Tibial artery (tissue), 4 donors: ENCODE data around the gene RET.

Source experiments
- DNase-seq, 2 donors: peaks; one replicate each; pipeline ENCODE4 v3.0.0-alpha.2; 2019
- H3K27ac ChIP-seq, 2 donors: fragments of 200-600 bp; sonication (generic) in 1 of 2; 1 replicate in 1 of 2; 2 replicates in 1 of 2; pipeline ENCODE4 v1.5.1; 2018 to 2019; ENCODE audit warnings: mild to moderate bottlenecking in 1 of 2
- H3K27me3 ChIP-seq, 2 donors: fragments of 200-600 bp; sonication (generic) in 1 of 2; one replicate each; pipeline versions ENCODE4 v1.5.1 to v1.6.0; 2016 to 2019
- H3K36me3 ChIP-seq, 3 donors: fragments of 200-600 bp; sonication (generic) in 2 of 3; one replicate each; pipeline ENCODE4 v1.5.1; 2016 to 2019; ENCODE audit warnings: mild to moderate bottlenecking in 2 of 3
- H3K4me1 ChIP-seq, 4 donors: fragments of 200-600 bp; sonication (generic) in 2 of 4; 1 replicate in 3 of 4; 2 replicates in 1 of 4; pipeline ENCODE4 v1.5.1; 2016 to 2019
- H3K4me3 ChIP-seq, 2 donors: fragments of 200-600 bp; sonication (generic) in 1 of 2; 1 replicate in 1 of 2; 2 replicates in 1 of 2; pipeline ENCODE4 v1.5.1; 2018 to 2019; ENCODE audit warnings: mild to moderate bottlenecking in 2 of 2
- H3K9me3 ChIP-seq, 3 donors: fragments of 200-600 bp; sonication (generic) in 1 of 3; one replicate each; pipeline ENCODE4 v1.5.1; 2016 to 2019
- intact Hi-C: fragments of 100-400 bp; cut with DNase I; formaldehyde crosslinking; loops from one replicate; pipeline ENCODE4 v1.15.0; 2023; ENCODE audit warnings: low total_unique reads
- TF ChIP-seq, protein P1 (sequence below), 2 experiments: fragments of 200-600 bp in 1 of 2; fragments of 450-650 bp in 1 of 2; IDR thresholded peaks; one replicate each; pipeline ENCODE4 v1.5.1; 2017 to 2019; ENCODE audit warnings: antibody characterized with exemption in 2 of 2, mild to moderate bottlenecking in 1 of 2, moderate library complexity in 1 of 2

Gene RET

GRCh38 chr10:43060291-43060690 lies 16.6 kb upstream of the RET start:
- no peaks in the 10 kb centered on the region for H3K9me3 ChIP-seq
- H3K27me3 ChIP-seq: peaks cover 0 to 34% of the 10 kb centered on the region in 2 donors
- no peak overlapping the region for H3K4me3 ChIP-seq
- no peaks in the 10 kb centered on the region for H3K36me3 ChIP-seq
- no peaks in the 10 kb centered on the region for H3K4me1 ChIP-seq
- intact Hi-C loops: no loop called here
- no peak overlapping the region for H3K27ac ChIP-seq
- DNase-seq: no peak
- TF ChIP-seq, protein P1, sequence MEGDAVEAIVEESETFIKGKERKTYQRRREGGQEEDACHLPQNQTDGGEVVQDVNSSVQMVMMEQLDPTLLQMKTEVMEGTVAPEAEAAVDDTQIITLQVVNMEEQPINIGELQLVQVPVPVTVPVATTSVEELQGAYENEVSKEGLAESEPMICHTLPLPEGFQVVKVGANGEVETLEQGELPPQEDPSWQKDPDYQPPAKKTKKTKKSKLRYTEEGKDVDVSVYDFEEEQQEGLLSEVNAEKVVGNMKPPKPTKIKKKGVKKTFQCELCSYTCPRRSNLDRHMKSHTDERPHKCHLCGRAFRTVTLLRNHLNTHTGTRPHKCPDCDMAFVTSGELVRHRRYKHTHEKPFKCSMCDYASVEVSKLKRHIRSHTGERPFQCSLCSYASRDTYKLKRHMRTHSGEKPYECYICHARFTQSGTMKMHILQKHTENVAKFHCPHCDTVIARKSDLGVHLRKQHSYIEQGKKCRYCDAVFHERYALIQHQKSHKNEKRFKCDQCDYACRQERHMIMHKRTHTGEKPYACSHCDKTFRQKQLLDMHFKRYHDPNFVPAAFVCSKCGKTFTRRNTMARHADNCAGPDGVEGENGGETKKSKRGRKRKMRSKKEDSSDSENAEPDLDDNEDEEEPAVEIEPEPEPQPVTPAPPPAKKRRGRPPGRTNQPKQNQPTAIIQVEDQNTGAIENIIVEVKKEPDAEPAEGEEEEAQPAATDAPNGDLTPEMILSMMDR (IDR thresholded peaks at IDR 0.05): no peak

DNA sequence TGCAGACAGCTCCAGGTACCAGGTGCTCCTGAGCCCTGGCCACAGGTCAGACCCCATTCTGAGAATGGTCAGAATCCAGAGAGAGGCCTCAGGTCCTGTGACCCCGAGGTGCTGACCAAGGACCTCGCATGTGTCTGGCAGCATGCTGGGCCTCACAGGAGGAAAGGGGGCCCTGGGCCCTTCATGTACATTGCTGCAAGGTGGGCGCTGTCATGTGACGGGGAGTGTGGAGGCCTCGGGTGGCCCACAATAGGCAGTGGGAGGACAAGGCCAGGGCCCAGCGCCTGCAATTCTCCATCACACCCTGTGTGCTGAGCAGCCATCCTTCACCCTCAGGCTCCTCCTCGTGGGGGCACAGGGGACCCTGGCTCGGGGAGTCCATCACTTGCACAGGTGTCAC lies 15.5 kb upstream of the RET start:
- intact Hi-C loops: no loop called here
- H3K27ac ChIP-seq: no peak overlapping the region
- H3K36me3 ChIP-seq: no peaks in the 10 kb centered on the region
- no peak for DNase-seq
- H3K9me3 ChIP-seq: no peaks in the 10 kb centered on the region
- H3K27me3 ChIP-seq: peaks cover 0 to 34% of the 10 kb centered on the region in 2 donors
- no peak overlapping the region for H3K4me3 ChIP-seq
- TF ChIP-seq, protein P1 (IDR thresholded peaks at IDR 0.05): no peak
- H3K4me1 ChIP-seq: no peaks in the 10 kb centered on the region

DNA sequence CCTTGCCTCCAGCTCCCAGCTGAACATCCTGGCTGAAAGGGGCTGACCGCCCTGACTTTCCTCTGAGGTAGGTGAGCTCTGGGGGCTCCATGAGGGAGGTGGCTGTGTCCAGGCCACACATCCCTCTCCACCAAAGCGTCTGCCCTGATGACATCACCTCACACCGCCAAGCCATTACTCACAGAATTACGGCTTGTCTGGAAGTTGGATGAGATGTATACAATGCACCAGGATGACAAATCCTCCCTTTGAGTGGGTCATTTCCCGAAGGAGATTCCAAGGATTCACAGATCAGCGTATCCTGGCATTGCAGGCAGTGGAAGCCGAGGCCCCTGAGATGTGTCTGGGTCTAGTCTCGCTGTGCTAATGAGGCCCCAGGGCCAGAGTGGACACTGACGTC lies 15.1 kb upstream of the RET start:
- Histone ChIP-seq H3K27ac (no peak overlapping the region), H3K36me3 (no peaks in the 10 kb centered on the region), H3K27me3 (peaks cover 0 to 32% of the 10 kb centered on the region in 2 donors), H3K4me1 (no peaks in the 10 kb centered on the region), H3K9me3 (no peaks in the 10 kb centered on the region), H3K4me3 (no peak overlapping the region)
- intact Hi-C loops: no loop called here
- TF ChIP-seq, protein P1 (IDR thresholded peaks at IDR 0.05): no peak
- no peak for DNase-seq

DNA sequence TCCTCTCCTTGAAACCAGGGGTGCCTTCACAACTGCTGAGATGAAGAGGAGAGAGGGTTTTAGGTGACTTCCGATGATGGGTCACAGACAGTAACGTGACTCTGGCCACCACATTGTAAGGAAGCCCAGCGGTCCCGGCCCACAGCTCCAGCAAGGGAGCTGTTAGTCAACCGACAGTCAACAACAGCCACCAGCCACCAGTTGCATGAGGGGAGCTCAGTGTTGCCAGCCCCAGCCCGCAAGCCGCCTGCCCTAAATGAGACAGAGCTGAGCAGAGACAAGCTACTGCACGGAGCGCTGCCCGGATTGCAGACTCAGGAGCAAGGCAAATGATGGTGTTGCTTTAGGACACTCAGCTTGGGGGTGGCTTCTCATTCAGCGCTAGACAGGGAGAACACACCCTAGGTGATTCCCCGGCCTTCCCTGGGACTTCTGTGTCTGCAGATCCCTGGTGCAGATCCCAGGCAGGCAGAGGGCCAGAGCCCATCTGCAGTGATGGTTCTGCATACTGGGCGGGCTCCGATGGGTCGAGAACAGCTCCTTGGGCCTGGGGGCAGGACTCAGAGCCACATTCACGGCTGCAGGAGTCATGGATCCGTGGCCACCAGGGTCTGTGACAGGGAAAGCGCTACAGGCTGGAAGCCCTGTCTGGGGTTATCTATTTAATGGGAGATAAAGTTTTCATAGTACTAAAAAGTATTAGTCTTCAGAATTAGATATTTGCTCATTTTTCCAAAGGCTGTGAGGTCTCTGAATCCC lies 14.3 kb upstream of the RET start:
- H3K27me3 ChIP-seq: peaks cover 0 to 29% of the 10 kb centered on the region in 2 donors

GRCh38 chr10:43064331-43065075 lies 12.4 kb upstream of the RET start:
- Histone ChIP-seq H3K27ac (no peak overlapping the region), H3K4me3 (no peak overlapping the region), H3K9me3 (no peaks in the 10 kb centered on the region), H3K4me1 (no peaks in the 10 kb centered on the region), H3K36me3 (no peaks in the 10 kb centered on the region), H3K27me3 (peaks cover 0 to 10% of the 10 kb centered on the region in 2 donors)
- intact Hi-C loops: no loop called here
- TF ChIP-seq, protein P1 (IDR thresholded peaks at IDR 0.05): no peak
- no peak for DNase-seq

More for the DNA sequence above, 14.3 kb upstream of the RET start:
- intact Hi-C loops: no loop called here
- Histone ChIP-seq H3K9me3 (no peaks in the 10 kb centered on the region), H3K27ac (no peak overlapping the region), H3K4me1 (no peaks in the 10 kb centered on the region), H3K4me3 (no peak overlapping the region), H3K36me3 (no peaks in the 10 kb centered on the region)
- TF ChIP-seq, protein P1 (IDR thresholded peaks at IDR 0.05): no peak
- DNase-seq: no peak
